Endothelial cell of umbilical vein (primary cell): ENCODE data around the gene GKN2. TPM values are rescaled to one million over a fixed set of nuclear protein-coding genes. Genes with fewer than 3 reads are reported as not detected.

Experiments
- BruUV-seq: library from RNA; stranded (reverse); fragments of 400-500 nt; replicated peaks from 2 replicates; lab custom pipeline; 2021; lab: Mats Ljungman, UMichigan
- CTCF ChIA-PET: fragments of 300-600, 350-600 bp; sonication (Branson Sonifier 250); formaldehyde crosslinking; loops from one replicate; lab custom pipeline; 2021; ENCODE audit warnings: antibody characterized with exemption, inconsistent platforms; lab: Charles Lee
- POLR2A ChIA-PET: fragments of 300-600, 350-600 bp; sonication (Branson Sonifier 250); formaldehyde crosslinking; loops from one replicate; lab custom pipeline; 2021; ENCODE audit warnings: antibody characterized with exemption, inconsistent platforms; lab: Charles Lee
- DNase-seq: peaks from one replicate; pipeline ENCODE4 v3.0.0-alpha.2; 2011; ENCODE audit warnings: low read depth, low spot score
- FAIRE-seq: peaks from 2 replicates; lab custom pipeline; 2011; peaks lifted over from hg19 to GRCh38; lab: Jason Lieb, UNC
- H2AFZ ChIP-seq: 2 replicates; pipeline ENCODE4 v1.6.0; 2012; ENCODE audit warnings: low read depth, low read length, control low read depth, inconsistent platforms
- H3K27ac ChIP-seq: 2 replicates; pipeline ENCODE4 v1.5.1; 2011; ENCODE audit warnings: low read depth, mild to moderate bottlenecking, control low read depth, low read length, moderate library complexity; ENCODE audit not compliant: insufficient read depth
- H3K27me3 ChIP-seq, 2 experiments: 2 replicates each; pipeline versions ENCODE4 v1.6.0 to v1.6.1; 2011; ENCODE audit warnings: low read length in 2 of 2, mixed read lengths in 1 of 2; ENCODE audit not compliant: control insufficient read depth in 2 of 2, insufficient read depth in 2 of 2
- H3K36me3 ChIP-seq, 2 experiments: 2 replicates in 1 of 2; 3 replicates in 1 of 2; pipeline ENCODE4 v1.5.1; 2011; ENCODE audit warnings: low read length in 2 of 2, mild to moderate bottlenecking in 1 of 2, moderate library complexity in 1 of 2; ENCODE audit not compliant: control insufficient read depth in 2 of 2, insufficient read depth in 2 of 2; ENCODE audit errors: extremely low read depth in 1 of 2
- H3K4me1 ChIP-seq: 3 replicates; pipeline ENCODE4 v1.5.1; 2011; ENCODE audit warnings: mild to moderate bottlenecking, low read length; ENCODE audit not compliant: control insufficient read depth, insufficient read depth; ENCODE audit errors: extremely low read depth
- H3K4me2 ChIP-seq: 2 replicates; pipeline ENCODE4 v1.6.1; 2011; ENCODE audit warnings: low read length, control low read depth, mixed read lengths; ENCODE audit not compliant: insufficient read depth
- H3K4me3 ChIP-seq, 3 experiments: fragments of 200-600 bp in 1 of 3; sonication (generic), shearing (Covaris generic) in 1 of 3; replicated peaks in 1 of 3; 2 replicates each; pipeline ENCODE4 v1.5.1; 2011 to 2016; ENCODE audit warnings: control low read depth in 3 of 3, low read length in 3 of 3, mild to moderate bottlenecking in 2 of 3, inconsistent platforms in 1 of 3, low read depth in 1 of 3, moderate library complexity in 1 of 3; ENCODE audit not compliant: insufficient read depth in 1 of 3
- H3K79me2 ChIP-seq: 2 replicates; pipeline ENCODE4 v1.6.0; 2012; ENCODE audit warnings: low read length, inconsistent platforms; ENCODE audit not compliant: control insufficient read depth, insufficient read depth
- H3K9ac ChIP-seq: replicated peaks from 2 replicates; pipeline ENCODE3; 2011; ENCODE audit warnings: low read length, control low read depth; ENCODE audit not compliant: insufficient read depth; ENCODE audit errors: extremely low read depth
- H3K9me1 ChIP-seq: replicated peaks from 3 replicates; pipeline ENCODE4 v1.6.0; 2011; ENCODE audit warnings: mild to moderate bottlenecking, low read length; ENCODE audit not compliant: control insufficient read depth, insufficient read depth; ENCODE audit errors: extremely low read depth
- H3K9me3 ChIP-seq: replicated peaks from 2 replicates; pipeline ENCODE4 v1.5.1; 2012; ENCODE audit warnings: low read length, inconsistent platforms; ENCODE audit not compliant: control insufficient read depth, insufficient read depth
- H4K20me1 ChIP-seq: replicated peaks from 2 replicates; pipeline ENCODE3; 2011; ENCODE audit warnings: mild to moderate bottlenecking, low read length; ENCODE audit not compliant: control insufficient read depth, insufficient read depth; ENCODE audit errors: extremely low read depth
- EZH2 ChIP-seq: IDR thresholded peaks from 2 replicates; pipeline ENCODE4 v1.6.1; 2012; ENCODE audit warnings: borderline replicate concordance, low read depth, mild to moderate bottlenecking, moderate library complexity, low read length, inconsistent platforms; ENCODE audit not compliant: severe bottlenecking
- FOS ChIP-seq: IDR thresholded peaks from 2 replicates; pipeline ENCODE4 v1.6.1; 2011; ENCODE audit warnings: mild to moderate bottlenecking, low read length, moderate library complexity, borderline replicate concordance; ENCODE audit not compliant: insufficient read depth
- GATA2 ChIP-seq: IDR thresholded peaks from 2 replicates; pipeline ENCODE4 v1.7.0; 2011; ENCODE audit warnings: low read depth, mild to moderate bottlenecking, moderate library complexity, mixed read lengths, low read length; ENCODE audit not compliant: insufficient read length, insufficient read depth
- JUN ChIP-seq: IDR thresholded peaks from 2 replicates; pipeline ENCODE4 v1.6.1; 2011; ENCODE audit warnings: borderline replicate concordance, low read depth; ENCODE audit not compliant: insufficient read length, insufficient read depth
- MAX ChIP-seq: IDR thresholded peaks from 2 replicates; pipeline ENCODE4 v1.6.1; 2011; ENCODE audit not compliant: insufficient read depth, insufficient read length
- MYC ChIP-seq: IDR thresholded peaks from one replicate; pipeline ENCODE4 v1.6.1; 2011; ENCODE audit warnings: mild to moderate bottlenecking, low read depth, low read length
- POLR2A ChIP-seq: IDR thresholded peaks from 2 replicates; pipeline ENCODE4 v1.6.1; 2012; ENCODE audit warnings: low read depth, mild to moderate bottlenecking, control low read depth, low read length
- POLR2AphosphoS5 ChIP-seq: IDR thresholded peaks from 2 replicates; pipeline ENCODE4 v1.6.1; 2012; ENCODE audit warnings: low read depth, mild to moderate bottlenecking, control low read depth, low read length, moderate library complexity; ENCODE audit not compliant: insufficient read depth
- dilution Hi-C: fragments of 300-500 bp; cut with MboI; formaldehyde crosslinking; loops from one replicate; pipeline ENCODE4 v1.15.0; 2019; ENCODE audit warnings: low sequenced_read_pairs; ENCODE audit not compliant: extremely low pct_ligation_motif_present
- intact Hi-C: fragments of 100-400 bp; cut with micrococcal nuclease; formaldehyde crosslinking; loops from one replicate; pipeline ENCODE4 v1.10.0; 2022
- polyA plus RNA-seq, 4 experiments: library from polyadenylated mRNA; depleted of rRNA in 3 of 4; stranded (reverse) in 3 of 4; unstranded in 1 of 4; fragments of >200 nt; gene quantifications; 2 replicates each; pipeline versions ENCODE4 v1.2.1 to v1.2.3, GENCODE V29; 2011 to 2012; ENCODE audit warnings: missing spikeins in 1 of 4
- total RNA-seq: library from RNA; stranded (reverse); gene quantifications from 2 replicates; pipeline ENCODE4 v1.2.3, GENCODE V29; 2021
- TF ChIP-seq, protein P1 (sequence below), 2 donors: IDR thresholded peaks; 1 replicate in 1 of 2; 2 replicates in 1 of 2; pipeline ENCODE4 v1.5.1; 2011; ENCODE audit warnings: low read length in 2 of 2, mild to moderate bottlenecking in 2 of 2, moderate library complexity in 2 of 2, control low read depth in 1 of 2, inconsistent platforms in 1 of 2, low read depth in 1 of 2; ENCODE audit not compliant: insufficient read depth in 1 of 2; ENCODE audit errors: extremely low read depth in 1 of 2

GKN2 gene
- total and polyA plus RNA-seq, 2 donors (not counting 3 experiments of a cell fraction or from before 2014, with no cell fraction given): not detected

- Histone ChIP-seq H3K27ac (no peak overlapping the region), H3K4me1 (no peaks in the 10 kb centered on the region), H3K4me2 (no peak overlapping the region), H3K4me3 (no peak overlapping the region), H3K36me3 (no peaks in the 10 kb centered on the region), H3K9ac (no peak overlapping the region), H3K27me3 (peaks cover 8 to 23% of the 10 kb centered on the region in 2 experiments), H3K9me3 (no peaks in the 10 kb centered on the region), H3K9me1 (no peaks in the 10 kb centered on the region), H2AFZ (no peak overlapping the region), H4K20me1 (no peaks in the 10 kb centered on the region), H3K79me2 (no peaks in the 10 kb centered on the region)
- dilution Hi-C loops (loop anchor here (25.0 kb wide), 1 partner anchor 200 kb away; the partner anchor contains the start of gene ARHGAP25), intact Hi-C loops (no loop called here)
- no peak for DNase-seq
- BruUV-seq: no TSS peak
- no peak for TF ChIP-seq JUN
- TF ChIP-seq EZH2: no peak
- TF ChIP-seq POLR2A: no peak
- TF ChIP-seq, protein P1, sequence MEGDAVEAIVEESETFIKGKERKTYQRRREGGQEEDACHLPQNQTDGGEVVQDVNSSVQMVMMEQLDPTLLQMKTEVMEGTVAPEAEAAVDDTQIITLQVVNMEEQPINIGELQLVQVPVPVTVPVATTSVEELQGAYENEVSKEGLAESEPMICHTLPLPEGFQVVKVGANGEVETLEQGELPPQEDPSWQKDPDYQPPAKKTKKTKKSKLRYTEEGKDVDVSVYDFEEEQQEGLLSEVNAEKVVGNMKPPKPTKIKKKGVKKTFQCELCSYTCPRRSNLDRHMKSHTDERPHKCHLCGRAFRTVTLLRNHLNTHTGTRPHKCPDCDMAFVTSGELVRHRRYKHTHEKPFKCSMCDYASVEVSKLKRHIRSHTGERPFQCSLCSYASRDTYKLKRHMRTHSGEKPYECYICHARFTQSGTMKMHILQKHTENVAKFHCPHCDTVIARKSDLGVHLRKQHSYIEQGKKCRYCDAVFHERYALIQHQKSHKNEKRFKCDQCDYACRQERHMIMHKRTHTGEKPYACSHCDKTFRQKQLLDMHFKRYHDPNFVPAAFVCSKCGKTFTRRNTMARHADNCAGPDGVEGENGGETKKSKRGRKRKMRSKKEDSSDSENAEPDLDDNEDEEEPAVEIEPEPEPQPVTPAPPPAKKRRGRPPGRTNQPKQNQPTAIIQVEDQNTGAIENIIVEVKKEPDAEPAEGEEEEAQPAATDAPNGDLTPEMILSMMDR (IDR thresholded peaks at IDR 0.05; ENCODE audit: extremely low read depth in 1 of 2, insufficient read depth in 1 of 2, low read depth in 1 of 2, low read length in 2 of 2): no peak
- no peak for TF ChIP-seq POLR2AphosphoS5
- no peak for TF ChIP-seq FOS
- TF ChIP-seq MYC: no peak
- TF ChIP-seq MAX: no peak
- no peak for TF ChIP-seq GATA2
- ChIA-PET CTCF (interaction anchor here (1.5 to 1.8 kb wide), 2 partner anchors 12 to 228 kb away, joined by 5 to 8 read pairs; no protein-coding TSS in a partner anchor), POLR2A (no interaction called here)
- FAIRE-seq: no peak
These were observed 15.2 kb downstream of the GKN2 start for GRCh38 chr2:68937346-68938055.
